NB4 (cell line): Measurements from ENCODE around the gene TBL1XR1.

Experiments
- DNase-seq: peaks from one replicate; pipeline ENCODE4 v3.0.0; 2010; ENCODE audit warnings: low read depth
- H3K4me3 ChIP-seq: one replicate; pipeline ENCODE4 v1.5.1; 2011; ENCODE audit warnings: mild to moderate bottlenecking, low read depth, low read length, moderate library complexity
- MYC ChIP-seq: IDR thresholded peaks from 2 replicates; pipeline ENCODE4 v1.6.1; 2011; ENCODE audit warnings: low read depth, low read length
- POLR2A ChIP-seq: IDR thresholded peaks from 2 replicates; pipeline ENCODE4 v1.6.1; 2011; ENCODE audit warnings: mild to moderate bottlenecking; ENCODE audit not compliant: insufficient read length; ENCODE audit errors: extremely low read depth
- TF ChIP-seq, protein P1 (sequence below): IDR thresholded peaks from 2 replicates; pipeline ENCODE4 v1.6.1; 2011; ENCODE audit warnings: low read depth, low read length
- TF ChIP-seq, protein P2 (sequence below): IDR thresholded peaks from one replicate; pipeline ENCODE4 v1.5.1; 2012; ENCODE audit warnings: low read depth, low read length

Gene TBL1XR1

DNA sequence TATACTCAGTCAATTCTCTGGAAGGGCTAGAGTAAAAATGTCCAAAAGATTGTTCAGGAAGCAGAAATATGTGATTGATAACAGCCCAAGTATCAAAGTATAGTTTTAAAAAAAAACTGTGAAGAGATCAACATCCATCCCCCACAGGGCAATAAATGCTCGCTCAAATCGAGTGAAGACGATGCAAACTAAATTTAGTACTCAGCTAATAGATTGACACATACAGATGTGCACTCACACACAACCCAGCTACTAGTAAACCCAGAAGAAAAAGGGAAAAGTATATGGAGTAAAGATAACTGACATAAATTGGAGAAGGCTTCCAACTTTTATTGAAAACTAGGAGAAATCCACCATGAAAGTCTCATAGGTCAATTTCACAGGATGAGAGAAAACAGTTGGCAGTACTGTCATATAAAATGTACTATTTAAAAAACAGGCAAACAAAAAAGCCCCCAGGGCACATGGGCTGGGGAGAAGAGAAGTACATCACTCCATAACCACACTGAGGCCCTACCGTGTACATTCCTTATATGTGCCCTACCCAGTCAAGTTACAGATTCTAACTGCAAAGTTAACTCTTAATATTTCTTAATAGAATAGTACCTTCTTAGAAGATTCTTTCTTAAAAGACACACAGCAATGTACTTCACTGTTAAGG is 125.7 kb downstream of the TBL1XR1 start:
- H3K4me3 ChIP-seq: no peak overlapping the region
- no peak for TF ChIP-seq MYC
- TF ChIP-seq POLR2A: no peak
- TF ChIP-seq, protein P1, sequence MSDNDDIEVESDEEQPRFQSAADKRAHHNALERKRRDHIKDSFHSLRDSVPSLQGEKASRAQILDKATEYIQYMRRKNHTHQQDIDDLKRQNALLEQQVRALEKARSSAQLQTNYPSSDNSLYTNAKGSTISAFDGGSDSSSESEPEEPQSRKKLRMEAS: no peak
- TF ChIP-seq, protein P2, sequence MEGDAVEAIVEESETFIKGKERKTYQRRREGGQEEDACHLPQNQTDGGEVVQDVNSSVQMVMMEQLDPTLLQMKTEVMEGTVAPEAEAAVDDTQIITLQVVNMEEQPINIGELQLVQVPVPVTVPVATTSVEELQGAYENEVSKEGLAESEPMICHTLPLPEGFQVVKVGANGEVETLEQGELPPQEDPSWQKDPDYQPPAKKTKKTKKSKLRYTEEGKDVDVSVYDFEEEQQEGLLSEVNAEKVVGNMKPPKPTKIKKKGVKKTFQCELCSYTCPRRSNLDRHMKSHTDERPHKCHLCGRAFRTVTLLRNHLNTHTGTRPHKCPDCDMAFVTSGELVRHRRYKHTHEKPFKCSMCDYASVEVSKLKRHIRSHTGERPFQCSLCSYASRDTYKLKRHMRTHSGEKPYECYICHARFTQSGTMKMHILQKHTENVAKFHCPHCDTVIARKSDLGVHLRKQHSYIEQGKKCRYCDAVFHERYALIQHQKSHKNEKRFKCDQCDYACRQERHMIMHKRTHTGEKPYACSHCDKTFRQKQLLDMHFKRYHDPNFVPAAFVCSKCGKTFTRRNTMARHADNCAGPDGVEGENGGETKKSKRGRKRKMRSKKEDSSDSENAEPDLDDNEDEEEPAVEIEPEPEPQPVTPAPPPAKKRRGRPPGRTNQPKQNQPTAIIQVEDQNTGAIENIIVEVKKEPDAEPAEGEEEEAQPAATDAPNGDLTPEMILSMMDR: no peak
- DNase-seq: no peak

DNA sequence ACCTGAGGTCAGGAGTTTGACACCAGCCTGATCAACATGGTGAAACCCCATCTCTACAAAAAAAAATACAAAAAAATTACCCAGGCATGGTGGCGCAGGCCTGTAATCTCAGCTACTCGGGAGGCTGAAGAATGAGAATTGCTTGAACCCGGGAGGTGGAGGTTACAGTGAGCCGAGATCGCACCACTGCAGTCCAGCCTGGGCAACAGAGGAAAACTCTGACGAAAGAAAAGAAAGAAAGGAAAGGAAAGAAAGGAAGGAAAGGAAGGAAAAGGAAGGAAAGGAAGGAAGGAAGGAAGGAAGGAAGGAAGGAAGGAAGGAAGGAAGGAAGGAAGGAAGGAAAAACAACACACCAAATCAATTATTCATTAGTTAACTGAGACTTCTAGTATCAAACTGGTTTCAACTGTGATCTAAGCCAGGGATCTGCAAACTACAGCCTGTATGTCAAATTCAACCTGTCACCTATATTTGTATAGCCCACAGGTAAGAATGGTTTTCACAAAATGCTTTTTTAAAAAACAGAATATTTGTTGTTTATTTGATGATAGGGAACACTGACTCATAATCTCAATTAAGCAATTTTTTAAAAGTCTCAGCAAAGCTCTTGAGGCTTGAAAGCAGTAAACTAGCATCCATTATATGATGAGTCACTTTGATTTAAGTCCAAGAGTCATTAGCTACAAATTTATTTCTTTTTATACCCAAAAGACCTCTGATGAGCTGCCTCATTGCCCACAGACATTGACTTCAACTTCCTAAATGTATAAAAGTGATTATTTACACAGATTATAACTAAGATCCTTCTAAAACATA is 127.6 kb downstream of the TBL1XR1 start:
- TF ChIP-seq, protein P1: no peak
- DNase-seq: no peak
- no peak overlapping the region for H3K4me3 ChIP-seq

DNA sequence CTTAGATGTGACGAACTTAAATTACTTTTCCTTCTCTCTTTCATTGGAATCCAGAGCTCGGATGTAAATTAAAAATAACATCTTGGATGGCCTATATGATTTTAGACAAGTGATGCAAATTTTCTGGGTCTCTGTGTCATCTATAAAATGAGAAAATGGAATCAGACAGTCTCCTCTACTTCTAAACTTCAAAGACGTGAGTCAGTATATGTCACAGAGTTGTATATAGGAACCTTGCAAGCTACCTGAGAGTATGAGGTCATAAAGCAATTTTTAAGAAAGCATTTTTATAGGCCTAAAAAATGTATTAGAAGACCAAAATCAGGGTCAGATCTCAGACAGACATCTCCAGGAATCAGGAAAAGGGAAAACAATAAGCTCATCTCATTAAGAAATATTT is 128.3 kb downstream of the TBL1XR1 start:
- TF ChIP-seq, protein P1: no peak
- TF ChIP-seq MYC (no peak), POLR2A (no peak)
- TF ChIP-seq, protein P2: no peak
- no peak overlapping the region for H3K4me3 ChIP-seq
- DNase-seq: no peak

DNA sequence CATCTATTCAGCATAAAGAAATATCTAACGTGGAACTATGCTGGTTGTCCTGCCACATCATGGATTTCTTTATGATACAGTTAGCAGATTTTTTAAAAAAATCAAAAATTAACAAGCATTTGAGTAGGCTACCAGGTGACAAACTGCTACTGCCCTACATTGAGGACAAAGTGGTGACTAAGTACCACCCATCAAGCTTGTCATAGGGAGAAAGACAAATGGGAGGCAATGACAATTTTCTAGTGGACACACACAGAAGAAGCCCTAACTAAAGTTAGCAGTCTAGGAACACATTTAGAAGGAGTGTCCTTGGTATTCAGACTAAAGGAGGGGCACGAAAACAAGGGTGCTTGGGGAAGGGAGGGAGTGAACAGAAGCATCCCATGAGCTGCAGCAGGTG is 131.2 kb downstream of the TBL1XR1 start:
- no peak for DNase-seq
- H3K4me3 ChIP-seq: no peak overlapping the region
- TF ChIP-seq, protein P2: no peak
- TF ChIP-seq POLR2A: no peak
- TF ChIP-seq, protein P1: no peak
- TF ChIP-seq MYC: no peak

DNA sequence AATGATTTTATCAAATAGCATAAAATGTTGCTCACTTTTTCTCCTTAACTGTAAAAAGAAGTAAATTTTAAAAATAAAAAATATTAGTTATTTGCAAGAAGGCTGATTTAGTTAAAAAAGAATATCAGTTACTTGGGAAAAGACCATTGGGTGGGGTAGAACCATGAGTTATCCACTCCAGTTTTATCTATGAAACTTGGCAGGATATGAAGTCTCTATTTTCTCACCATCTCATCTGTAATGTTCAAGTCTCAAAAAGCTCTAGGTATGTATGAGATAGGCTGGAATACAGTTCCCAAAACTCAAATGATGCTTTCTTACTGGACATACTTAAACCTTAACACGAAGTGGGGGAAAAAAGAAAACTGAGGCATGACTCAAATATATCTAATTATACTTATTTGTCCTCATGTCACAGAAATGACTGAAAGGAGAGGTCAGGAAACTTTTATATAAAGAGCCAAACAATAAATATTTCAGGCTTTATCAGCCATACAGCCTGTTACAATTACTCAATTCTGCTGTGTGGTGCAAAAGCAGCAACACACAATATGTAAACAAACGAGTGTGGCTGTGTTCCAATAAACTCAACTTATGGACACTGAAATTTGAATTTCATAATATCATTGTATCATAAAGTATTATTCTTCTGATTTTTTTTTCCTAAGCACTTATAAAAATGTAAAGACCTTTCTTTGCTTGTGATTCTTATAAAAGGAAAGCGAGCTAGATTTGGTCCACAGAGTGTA is 131.8 kb downstream of the TBL1XR1 start:
- no peak overlapping the region for H3K4me3 ChIP-seq
- DNase-seq: no peak
- TF ChIP-seq, protein P1: no peak
- TF ChIP-seq MYC: no peak
- TF ChIP-seq, protein P2: no peak
- TF ChIP-seq POLR2A: no peak
